Neuron (in vitro differentiated cells): ENCODE data around the gene HHAT.

ENCODE experiments used
- H2AFZ ChIP-seq: one replicate; pipeline ENCODE4 v1.6.1; 2013; ENCODE audit warnings: low read depth, mild to moderate bottlenecking, inconsistent platforms, low read length, moderate library complexity
- H3K27me3 ChIP-seq: one replicate; pipeline ENCODE4 v1.6.1; 2013; ENCODE audit warnings: low read length; ENCODE audit not compliant: insufficient read depth
- H3K36me3 ChIP-seq: one replicate; pipeline ENCODE4 v1.6.1; 2013; ENCODE audit warnings: low read length; ENCODE audit not compliant: insufficient read depth
- H3K4me1 ChIP-seq: one replicate; pipeline ENCODE4 v1.6.1; 2013; ENCODE audit warnings: low read length; ENCODE audit not compliant: insufficient read depth
- H3K4me3 ChIP-seq: 2 replicates; pipeline ENCODE4 v1.5.1; 2013; ENCODE audit warnings: mild to moderate bottlenecking, low read length, moderate library complexity
- H3K9me3 ChIP-seq: one replicate; pipeline ENCODE4 v1.6.1; 2013; ENCODE audit warnings: low read length

HHAT gene

GRCh38 chr1:210371916-210372315 is 43.2 kb downstream of the HHAT start:
- H2AFZ ChIP-seq, result no peak overlapping the region
- no peaks in the 10 kb centered on the region for H3K9me3 ChIP-seq
- no peak overlapping the region for H3K4me3 ChIP-seq
- no peaks in the 10 kb centered on the region for H3K36me3 ChIP-seq
- H3K4me1 ChIP-seq, result peaks cover 7% of the 10 kb centered on the region
- no peaks in the 10 kb centered on the region for H3K27me3 ChIP-seq

GRCh38 chr1:210372491-210372890 is 43.8 kb downstream of the HHAT start:
- Histone ChIP-seq H3K36me3 (no peaks in the 10 kb centered on the region), H3K4me3 (no peak overlapping the region), H3K9me3 (no peaks in the 10 kb centered on the region), H2AFZ (no peak overlapping the region), H3K4me1 (peaks cover 7% of the 10 kb centered on the region), H3K27me3 (no peaks in the 10 kb centered on the region)

GRCh38 chr1:210372931-210373627 is 44.4 kb downstream of the HHAT start:
- H3K9me3 ChIP-seq, result no peaks in the 10 kb centered on the region
- H3K27me3 ChIP-seq, result no peaks in the 10 kb centered on the region
- peaks cover 13% of the 10 kb centered on the region for H3K4me1 ChIP-seq
- H3K36me3 ChIP-seq, result no peaks in the 10 kb centered on the region
- no peak overlapping the region for H2AFZ ChIP-seq
- H3K4me3 ChIP-seq, result no peak overlapping the region

GRCh38 chr1:210373628-210373877 is 44.9 kb downstream of the HHAT start:
- no peak overlapping the region for H3K4me3 ChIP-seq
- no peaks in the 10 kb centered on the region for H3K9me3 ChIP-seq
- no peaks in the 10 kb centered on the region for H3K27me3 ChIP-seq
- H3K36me3 ChIP-seq, result no peaks in the 10 kb centered on the region
- H3K4me1 ChIP-seq, result peaks cover 17% of the 10 kb centered on the region
- H2AFZ ChIP-seq, result no peak overlapping the region

GRCh38 chr1:210373878-210374599 is 45.3 kb downstream of the HHAT start:
- Histone ChIP-seq H3K4me3 (no peak overlapping the region), H2AFZ (no peak overlapping the region), H3K27me3 (no peaks in the 10 kb centered on the region), H3K4me1 (peaks cover 20% of the 10 kb centered on the region), H3K9me3 (no peaks in the 10 kb centered on the region), H3K36me3 (no peaks in the 10 kb centered on the region)

GRCh38 chr1:210374600-210374953 is 45.9 kb downstream of the HHAT start:
- Histone ChIP-seq H3K4me1 (peaks cover 20% of the 10 kb centered on the region), H3K36me3 (no peaks in the 10 kb centered on the region), H2AFZ (no peak overlapping the region), H3K27me3 (no peaks in the 10 kb centered on the region), H3K9me3 (no peaks in the 10 kb centered on the region), H3K4me3 (no peak overlapping the region)

GRCh38 chr1:210376836-210377372 is 48.2 kb downstream of the HHAT start:
- peaks cover 24% of the 10 kb centered on the region for H3K4me1 ChIP-seq
- no peak overlapping the region for H3K4me3 ChIP-seq
- H2AFZ ChIP-seq, result no peak overlapping the region
- no peaks in the 10 kb centered on the region for H3K36me3 ChIP-seq
- H3K9me3 ChIP-seq, result no peaks in the 10 kb centered on the region
- H3K27me3 ChIP-seq, result no peaks in the 10 kb centered on the region

GRCh38 chr1:210377731-210378333 is 49.1 kb downstream of the HHAT start:
- Histone ChIP-seq H3K4me1 (peaks cover 26% of the 10 kb centered on the region), H3K9me3 (no peaks in the 10 kb centered on the region), H3K36me3 (no peaks in the 10 kb centered on the region), H3K4me3 (no peak overlapping the region), H3K27me3 (no peaks in the 10 kb centered on the region), H2AFZ (no peak overlapping the region)

GRCh38 chr1:210378736-210379135 is 50.0 kb downstream of the HHAT start:
- Histone ChIP-seq H3K27me3 (no peaks in the 10 kb centered on the region), H3K9me3 (no peaks in the 10 kb centered on the region), H2AFZ (no peak overlapping the region)

GRCh38 chr1:210381934-210382333 is 53.2 kb downstream of the HHAT start:
- H3K4me3 ChIP-seq, result no peak overlapping the region
- H2AFZ ChIP-seq, result no peak overlapping the region
- H3K4me1 ChIP-seq, result peaks cover 19% of the 10 kb centered on the region
- no peaks in the 10 kb centered on the region for H3K9me3 ChIP-seq
- no peaks in the 10 kb centered on the region for H3K27me3 ChIP-seq
- H3K36me3 ChIP-seq, result no peaks in the 10 kb centered on the region

More at GRCh38 chr1:210378736-210379135, 50.0 kb downstream of the HHAT start:
- no peak overlapping the region for H3K4me3 ChIP-seq
- H3K36me3 ChIP-seq, result no peaks in the 10 kb centered on the region
- peaks cover 24% of the 10 kb centered on the region for H3K4me1 ChIP-seq

GRCh38 chr1:210384625-210385024 is 55.9 kb downstream of the HHAT start:
- H3K4me1 ChIP-seq, result peaks cover 6% of the 10 kb centered on the region
- no peak overlapping the region for H3K4me3 ChIP-seq
- peaks cover 5% of the 10 kb centered on the region for H3K9me3 ChIP-seq
- H3K27me3 ChIP-seq, result no peaks in the 10 kb centered on the region
- H2AFZ ChIP-seq, result no peak overlapping the region
- no peaks in the 10 kb centered on the region for H3K36me3 ChIP-seq

GRCh38 chr1:210385228-210385627 is 56.5 kb downstream of the HHAT start:
- Histone ChIP-seq H3K4me1 (peaks cover 6% of the 10 kb centered on the region), H3K4me3 (no peak overlapping the region), H3K9me3 (peaks cover 5% of the 10 kb centered on the region), H3K27me3 (no peaks in the 10 kb centered on the region), H2AFZ (no peak overlapping the region), H3K36me3 (no peaks in the 10 kb centered on the region)

GRCh38 chr1:210394281-210394821 is 65.6 kb downstream of the HHAT start:
- Histone ChIP-seq H3K4me1 (no peaks in the 10 kb centered on the region), H3K27me3 (no peaks in the 10 kb centered on the region), H2AFZ (no peak overlapping the region), H3K9me3 (peaks cover 2% of the 10 kb centered on the region), H3K36me3 (no peaks in the 10 kb centered on the region), H3K4me3 (no peak overlapping the region)
